ENCODE measurements around the gene LGR4. TPM values are rescaled to one million over a fixed set of nuclear protein-coding genes. Genes with fewer than 3 reads are reported as not detected.

LGR4 gene
- total RNA-seq, 2 experiments from 2014 or later = 0.06 to 1.2 TPM

DNA sequence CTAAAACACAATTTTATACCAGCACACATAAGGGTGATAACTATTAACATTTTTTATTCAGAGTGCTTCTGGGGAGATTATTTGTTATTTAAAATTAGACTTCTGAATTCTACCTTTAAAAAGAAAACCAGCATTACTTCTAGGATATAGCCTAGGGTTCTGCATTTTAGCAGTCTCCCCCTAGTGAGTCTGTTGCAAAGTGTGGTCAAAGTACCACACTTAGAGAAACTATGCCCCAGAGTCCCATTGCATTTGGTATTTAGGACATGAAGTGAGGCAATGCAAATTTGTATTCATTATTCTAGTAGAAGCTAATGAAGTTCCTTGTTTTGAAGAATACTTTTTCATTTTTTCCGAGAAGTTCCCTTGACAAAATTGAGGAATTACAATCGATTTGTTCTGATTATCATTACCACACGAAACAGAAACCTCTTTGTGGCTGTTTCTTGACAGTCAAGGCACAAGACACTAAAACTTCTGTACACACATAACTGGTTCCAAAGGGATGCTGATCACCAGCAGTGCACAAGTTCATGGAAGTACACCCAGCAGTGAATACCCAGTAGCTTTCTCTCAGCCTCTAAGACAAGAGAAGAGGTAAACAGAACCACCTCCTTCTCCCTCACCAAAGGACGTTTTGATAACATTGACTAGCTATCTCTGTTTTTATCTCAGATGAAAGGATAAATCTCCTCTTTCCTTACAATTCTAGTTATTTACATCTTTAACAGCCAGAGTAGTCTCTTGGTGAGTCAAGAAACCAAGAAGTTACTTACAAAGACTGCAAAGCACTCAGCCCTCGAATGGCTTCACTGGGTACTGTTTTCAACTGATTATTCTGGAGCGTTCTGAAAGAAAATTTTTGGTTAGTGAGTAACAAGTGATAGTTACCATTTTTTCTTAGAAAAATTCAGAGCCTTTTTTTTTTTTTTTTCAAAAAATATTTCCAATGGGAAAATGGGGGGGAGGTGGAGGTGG lies 82.0 kb downstream of the LGR4 start:
- BruUV-seq (replicated peaks) = no TSS peak
- CTCF ChIA-PET (ENCODE audit: unreplicated experiment) = no interaction called here

DNA sequence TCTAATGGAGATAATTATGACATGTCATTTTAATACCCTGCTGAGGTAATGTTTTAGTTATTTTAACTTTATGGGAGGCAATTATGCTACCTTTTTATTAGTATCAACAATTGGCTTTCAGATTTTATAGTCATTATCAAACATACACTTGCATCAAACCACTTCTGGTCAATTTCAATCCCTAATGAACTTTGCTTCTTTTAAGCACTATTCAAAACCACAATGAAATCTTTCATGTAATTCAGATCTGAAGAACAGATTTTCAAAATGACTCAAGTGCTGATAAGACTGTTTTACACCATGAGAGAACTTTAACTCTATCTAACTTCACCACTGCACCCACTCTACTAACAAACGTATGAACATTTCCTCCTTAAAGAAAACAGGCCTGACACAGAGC lies 83.7 kb downstream of the LGR4 start:
- H3K9me3 ChIP-seq (ENCODE audit: low read length) = no peaks in the 10 kb centered on the region

More for the DNA sequence above, 82.0 kb downstream of the LGR4 start:
- intact Hi-C loops (cut with micrococcal nuclease; ENCODE audit: unreplicated experiment) = no loop called here
- Histone ChIP-seq H3K79me2 (ENCODE audit: insufficient read depth, low read depth, low read length) (no peaks in the 10 kb centered on the region), H3K4me3 (ENCODE audit: low read depth, low read length, poor library complexity, severe bottlenecking) (no peak overlapping the region), H3K9me3 (ENCODE audit: low read length) (no peaks in the 10 kb centered on the region), H3K27ac (ENCODE audit: low read depth, low read length, poor library complexity, severe bottlenecking) (no peak overlapping the region), H4K20me1 (ENCODE audit: insufficient read depth, low read length) (no peaks in the 10 kb centered on the region), H3K9me2 (ENCODE audit: insufficient read depth, low read length) (no peaks in the 10 kb centered on the region), H3K4me2 (ENCODE audit: low read length) (no peak overlapping the region), H3K4me1 (ENCODE audit: insufficient read depth, low read length, poor library complexity, severe bottlenecking) (no peaks in the 10 kb centered on the region), H2AFZ (ENCODE audit: low read length) (no peak overlapping the region), H3K36me3 (ENCODE audit: insufficient read depth, low read length) (no peaks in the 10 kb centered on the region)
- POLR2A ChIA-PET = no interaction called here
- no peak for DNase-seq (ENCODE audit: low spot score)
- TF ChIP-seq, protein P1, sequence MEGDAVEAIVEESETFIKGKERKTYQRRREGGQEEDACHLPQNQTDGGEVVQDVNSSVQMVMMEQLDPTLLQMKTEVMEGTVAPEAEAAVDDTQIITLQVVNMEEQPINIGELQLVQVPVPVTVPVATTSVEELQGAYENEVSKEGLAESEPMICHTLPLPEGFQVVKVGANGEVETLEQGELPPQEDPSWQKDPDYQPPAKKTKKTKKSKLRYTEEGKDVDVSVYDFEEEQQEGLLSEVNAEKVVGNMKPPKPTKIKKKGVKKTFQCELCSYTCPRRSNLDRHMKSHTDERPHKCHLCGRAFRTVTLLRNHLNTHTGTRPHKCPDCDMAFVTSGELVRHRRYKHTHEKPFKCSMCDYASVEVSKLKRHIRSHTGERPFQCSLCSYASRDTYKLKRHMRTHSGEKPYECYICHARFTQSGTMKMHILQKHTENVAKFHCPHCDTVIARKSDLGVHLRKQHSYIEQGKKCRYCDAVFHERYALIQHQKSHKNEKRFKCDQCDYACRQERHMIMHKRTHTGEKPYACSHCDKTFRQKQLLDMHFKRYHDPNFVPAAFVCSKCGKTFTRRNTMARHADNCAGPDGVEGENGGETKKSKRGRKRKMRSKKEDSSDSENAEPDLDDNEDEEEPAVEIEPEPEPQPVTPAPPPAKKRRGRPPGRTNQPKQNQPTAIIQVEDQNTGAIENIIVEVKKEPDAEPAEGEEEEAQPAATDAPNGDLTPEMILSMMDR (conservative IDR thresholded peaks at IDR 0.05; ENCODE audit: low read length) = 0 out of 2 replicates have a peak, but pooled peaks have one; percentile 16
- no peak for TF ChIP-seq EZH2phosphoT487 (IDR thresholded peaks at IDR 0.05; ENCODE audit: borderline replicate concordance, low read depth, low read length)

More for the DNA sequence above, 83.7 kb downstream of the LGR4 start:
- Histone ChIP-seq H3K79me2 (ENCODE audit: insufficient read depth, low read depth, low read length) (no peaks in the 10 kb centered on the region), H3K27ac (ENCODE audit: low read depth, low read length, poor library complexity, severe bottlenecking) (no peak overlapping the region), H2AFZ (ENCODE audit: low read length) (no peak overlapping the region), H3K4me1 (ENCODE audit: insufficient read depth, low read length, poor library complexity, severe bottlenecking) (no peaks in the 10 kb centered on the region), H3K36me3 (ENCODE audit: insufficient read depth, low read length) (no peaks in the 10 kb centered on the region), H4K20me1 (ENCODE audit: insufficient read depth, low read length) (no peaks in the 10 kb centered on the region), H3K9me2 (ENCODE audit: insufficient read depth, low read length) (no peaks in the 10 kb centered on the region), H3K4me2 (ENCODE audit: low read length) (no peak overlapping the region), H3K4me3 (ENCODE audit: low read depth, low read length, poor library complexity, severe bottlenecking) (no peak overlapping the region)
- TF ChIP-seq EZH2phosphoT487 (IDR thresholded peaks at IDR 0.05; ENCODE audit: borderline replicate concordance, low read depth, low read length) = no peak
- TF ChIP-seq, protein P1 (conservative IDR thresholded peaks at IDR 0.05; ENCODE audit: low read length) = no peak
- intact Hi-C loops (cut with micrococcal nuclease; ENCODE audit: unreplicated experiment) = no loop called here
- ChIA-PET POLR2A (no interaction called here), CTCF (ENCODE audit: unreplicated experiment) (no interaction called here)
- no peak for DNase-seq (ENCODE audit: low spot score)
- BruUV-seq (replicated peaks) = no TSS peak

Measured in OCI-LY7 (cell line).